ENCODE data around the gene ARL4C. TPM values are rescaled to one million over a fixed set of nuclear protein-coding genes. Genes with fewer than 3 reads are reported as not detected.

The ARL4C gene
- total RNA-seq, 2 experiments from 2014 or later: 15.7 to 19.6 TPM

GRCh38 chr2:234514873-234515638 lies 18.2 kb upstream of the ARL4C start:
- intact Hi-C loops (cut with micrococcal nuclease; ENCODE audit: unreplicated experiment): no loop called here
- Histone ChIP-seq H3K9me2 (ENCODE audit: insufficient read depth, low read length) (no peaks in the 10 kb centered on the region), H3K36me3 (ENCODE audit: insufficient read depth, low read length) (no peaks in the 10 kb centered on the region), H2AFZ (ENCODE audit: low read length) (no peak overlapping the region), H3K9me3 (ENCODE audit: low read length) (no peaks in the 10 kb centered on the region), H3K27ac (ENCODE audit: low read depth, low read length, poor library complexity, severe bottlenecking) (no peak overlapping the region), H3K79me2 (ENCODE audit: insufficient read depth, low read depth, low read length) (no peaks in the 10 kb centered on the region), H3K4me3 (ENCODE audit: low read depth, low read length, poor library complexity, severe bottlenecking) (no peak overlapping the region), H3K4me2 (ENCODE audit: low read length) (no peak overlapping the region), H3K4me1 (ENCODE audit: insufficient read depth, low read length, poor library complexity, severe bottlenecking) (no peaks in the 10 kb centered on the region), H4K20me1 (ENCODE audit: insufficient read depth, low read length) (no peaks in the 10 kb centered on the region)
- no peak for TF ChIP-seq CTCF (conservative IDR thresholded peaks at IDR 0.05; ENCODE audit: low read length)
- TF ChIP-seq EZH2phosphoT487 (IDR thresholded peaks at IDR 0.05; ENCODE audit: borderline replicate concordance, low read depth, low read length): no peak
- no peak for DNase-seq (ENCODE audit: low spot score)
- BruUV-seq (replicated peaks): no TSS peak
- CTCF ChIA-PET (ENCODE audit: unreplicated experiment): no interaction called here
- POLR2A ChIA-PET: no interaction called here

GRCh38 chr2:234514099-234514498 lies 17.2 kb upstream of the ARL4C start:
- DNase-seq (ENCODE audit: low spot score): no peak
- Histone ChIP-seq H3K36me3 (ENCODE audit: insufficient read depth, low read length) (no peaks in the 10 kb centered on the region), H3K27ac (ENCODE audit: low read depth, low read length, poor library complexity, severe bottlenecking) (no peak overlapping the region), H3K4me2 (ENCODE audit: low read length) (no peak overlapping the region), H3K4me1 (ENCODE audit: insufficient read depth, low read length, poor library complexity, severe bottlenecking) (no peaks in the 10 kb centered on the region), H4K20me1 (ENCODE audit: insufficient read depth, low read length) (no peaks in the 10 kb centered on the region), H3K4me3 (ENCODE audit: low read depth, low read length, poor library complexity, severe bottlenecking) (no peak overlapping the region), H3K79me2 (ENCODE audit: insufficient read depth, low read depth, low read length) (no peaks in the 10 kb centered on the region), H2AFZ (ENCODE audit: low read length) (no peak overlapping the region), H3K9me2 (ENCODE audit: insufficient read depth, low read length) (no peaks in the 10 kb centered on the region), H3K9me3 (ENCODE audit: low read length) (no peaks in the 10 kb centered on the region)
- no peak for TF ChIP-seq CTCF (conservative IDR thresholded peaks at IDR 0.05; ENCODE audit: low read length)
- BruUV-seq (replicated peaks): no TSS peak
- CTCF ChIA-PET (ENCODE audit: unreplicated experiment): no interaction called here
- POLR2A ChIA-PET: no interaction called here
- intact Hi-C loops (cut with micrococcal nuclease; ENCODE audit: unreplicated experiment): no loop called here

GRCh38 chr2:234512884-234513669 lies 16.2 kb upstream of the ARL4C start:
- DNase-seq (ENCODE audit: low spot score): no peak
- H3K4me2 ChIP-seq (ENCODE audit: low read length): no peak overlapping the region
- CTCF ChIA-PET (ENCODE audit: unreplicated experiment): no interaction called here

More at GRCh38 chr2:234512884-234513669, 16.2 kb upstream of the ARL4C start:
- no peak overlapping the region for H3K4me3 ChIP-seq (ENCODE audit: low read depth, low read length, poor library complexity, severe bottlenecking)
- no peaks in the 10 kb centered on the region for H3K9me3 ChIP-seq (ENCODE audit: low read length)
- no peaks in the 10 kb centered on the region for H4K20me1 ChIP-seq (ENCODE audit: insufficient read depth, low read length)
- H3K9me2 ChIP-seq (ENCODE audit: insufficient read depth, low read length): no peaks in the 10 kb centered on the region
- no peak overlapping the region for H2AFZ ChIP-seq (ENCODE audit: low read length)
- H3K4me1 ChIP-seq (ENCODE audit: insufficient read depth, low read length, poor library complexity, severe bottlenecking): no peaks in the 10 kb centered on the region
- H3K27ac ChIP-seq (ENCODE audit: low read depth, low read length, poor library complexity, severe bottlenecking): no peak overlapping the region
- no TSS peak for BruUV-seq (replicated peaks)
- intact Hi-C loops (cut with micrococcal nuclease; ENCODE audit: unreplicated experiment): no loop called here
- POLR2A ChIA-PET: no interaction called here
- no peaks in the 10 kb centered on the region for H3K36me3 ChIP-seq (ENCODE audit: insufficient read depth, low read length)
- TF ChIP-seq EZH2phosphoT487 (IDR thresholded peaks at IDR 0.05; ENCODE audit: borderline replicate concordance, low read depth, low read length): no peak
- TF ChIP-seq CTCF (conservative IDR thresholded peaks at IDR 0.05; ENCODE audit: low read length): no peak
- no peaks in the 10 kb centered on the region for H3K79me2 ChIP-seq (ENCODE audit: insufficient read depth, low read depth, low read length)
